H1 (cell line): ENCODE data around the gene TTC13. TPM values are rescaled to one million over a fixed set of nuclear protein-coding genes. Genes with fewer than 3 reads are reported as not detected.

ENCODE experiments used
- CTCF ChIA-PET: fragments of 300-600 bp; sonication (Branson Sonifier 250); formaldehyde crosslinking; loops from one replicate; lab custom pipeline; 2021; ENCODE audit not compliant: partially characterized antibody; lab: Charles Lee
- POLR2A ChIA-PET: fragments of 300-600 bp; sonication (Branson Sonifier 250); formaldehyde crosslinking; loops from one replicate; lab custom pipeline; 2021; ENCODE audit warnings: inconsistent platforms; ENCODE audit not compliant: partially characterized antibody; lab: Charles Lee
- DNase-seq, 2 experiments: peaks; one replicate each; pipeline versions ENCODE4 v3.0.0 to v3.0.0-alpha.2; 2010 to 2022; ENCODE audit warnings: low spot score in 2 of 2, low read depth in 1 of 2, mixed read lengths in 1 of 2
- FAIRE-seq: peaks from 2 replicates; lab custom pipeline; 2011; peaks lifted over from hg19 to GRCh38; lab: Jason Lieb, UNC
- H2AFZ ChIP-seq: 2 replicates; pipeline ENCODE4 v1.8.1; 2012; ENCODE audit warnings: low read length, inconsistent platforms
- H2AK5ac ChIP-seq: 2 replicates; pipeline ENCODE4 v1.6.1; 2013; ENCODE audit warnings: low read depth, low read length
- H2BK120ac ChIP-seq: replicated peaks from 2 replicates; pipeline ENCODE3; 2013; ENCODE audit warnings: low read depth, low read length, inconsistent platforms
- H2BK12ac ChIP-seq: 2 replicates; pipeline ENCODE4 v1.6.1; 2013; ENCODE audit warnings: low read depth, low read length
- H2BK15ac ChIP-seq: 2 replicates; pipeline ENCODE4 v1.6.1; 2013; ENCODE audit warnings: low read length
- H2BK20ac ChIP-seq: 2 replicates; pipeline ENCODE4 v1.6.1; 2013; ENCODE audit warnings: low read length
- H2BK5ac ChIP-seq: 2 replicates; pipeline ENCODE4 v1.6.1; 2013; ENCODE audit warnings: low read depth, low read length
- H3K14ac ChIP-seq: 2 replicates; pipeline ENCODE4 v1.6.1; 2013; ENCODE audit warnings: inconsistent platforms; ENCODE audit not compliant: insufficient read length
- H3K18ac ChIP-seq: 2 replicates; pipeline ENCODE4 v1.6.1; 2013; ENCODE audit warnings: low read length; ENCODE audit errors: extremely low read depth
- H3K23ac ChIP-seq: 2 replicates; pipeline ENCODE4 v1.6.1; 2013; ENCODE audit warnings: inconsistent platforms; ENCODE audit not compliant: insufficient read length
- H3K23me2 ChIP-seq: 2 replicates; pipeline ENCODE4 v1.6.1; 2013; ENCODE audit warnings: low read depth, low read length
- H3K27ac ChIP-seq: 2 replicates; pipeline ENCODE4 v1.6.1; 2011; ENCODE audit warnings: low read depth, low read length, inconsistent platforms
- H3K27me3 ChIP-seq, 4 experiments: replicated peaks in 1 of 4; 1 replicate in 1 of 4; 2 replicates in 3 of 4; pipeline versions ENCODE4 v1.6.1 to v1.8.1; 2011 to 2013; ENCODE audit warnings: low read length in 3 of 4, mild to moderate bottlenecking in 3 of 4, inconsistent platforms in 2 of 4, mixed read lengths in 2 of 4, moderate library complexity in 1 of 4; ENCODE audit not compliant: control insufficient read depth in 3 of 4, insufficient read depth in 3 of 4; ENCODE audit errors: extremely low read depth in 1 of 4
- H3K36me3 ChIP-seq, 4 experiments: 2 replicates each; pipeline versions ENCODE4 v1.6.1 to v1.8.1; 2011 to 2013; ENCODE audit warnings: mild to moderate bottlenecking in 4 of 4, low read length in 3 of 4, moderate library complexity in 2 of 4, control low read depth in 1 of 4, inconsistent platforms in 1 of 4; ENCODE audit not compliant: insufficient read depth in 4 of 4, control insufficient read depth in 2 of 4
- H3K4ac ChIP-seq: replicated peaks from 2 replicates; pipeline ENCODE3; 2013; ENCODE audit warnings: low read length, low read depth, mixed read lengths, inconsistent platforms; ENCODE audit not compliant: insufficient read length
- H3K4me1 ChIP-seq, 4 experiments: replicated peaks in 1 of 4; 1 replicate in 1 of 4; 2 replicates in 3 of 4; pipeline versions ENCODE4 v1.6.1 to v1.8.1; 2011 to 2013; ENCODE audit warnings: low read length in 3 of 4, inconsistent platforms in 2 of 4, mixed read lengths in 1 of 4; ENCODE audit not compliant: insufficient read depth in 4 of 4, control insufficient read depth in 3 of 4
- H3K4me2 ChIP-seq, 2 experiments: 2 replicates each; pipeline versions ENCODE4 v1.6.1 to v1.8.1; 2011 to 2013; ENCODE audit warnings: low read depth in 2 of 2, low read length in 2 of 2, control low read depth in 1 of 2, inconsistent platforms in 1 of 2, mild to moderate bottlenecking in 1 of 2; ENCODE audit not compliant: insufficient read depth in 1 of 2
- H3K4me3 ChIP-seq, 4 experiments: fragments of 200-600, 300-600 bp in 1 of 4; sonication (generic), shearing (Covaris generic), sonication (Bioruptor Twin) in 1 of 4; 2 replicates each; pipeline versions ENCODE4 v1.5.1 to v1.8.1; 2011 to 2016; ENCODE audit warnings: low read length in 4 of 4, low read depth in 3 of 4, control low read depth in 2 of 4, inconsistent platforms in 2 of 4, mild to moderate bottlenecking in 2 of 4, mixed read lengths in 1 of 4, moderate library complexity in 1 of 4; ENCODE audit not compliant: insufficient read depth in 2 of 4; ENCODE audit errors: extremely low read depth in 1 of 4
- H3K56ac ChIP-seq: replicated peaks from 2 replicates; pipeline ENCODE3; 2013; ENCODE audit warnings: low read depth, mild to moderate bottlenecking, mixed read lengths, low read length, inconsistent platforms; ENCODE audit not compliant: insufficient read length
- H3K79me1 ChIP-seq: 2 replicates; pipeline ENCODE4 v1.6.1; 2013; ENCODE audit warnings: low read depth, low read length, control low read depth
- H3K79me2 ChIP-seq, 2 experiments: 2 replicates each; pipeline versions ENCODE4 v1.6.1 to v1.8.1; 2012 to 2013; ENCODE audit warnings: low read length in 2 of 2, mild to moderate bottlenecking in 2 of 2, inconsistent platforms in 1 of 2; ENCODE audit not compliant: insufficient read depth in 2 of 2, control insufficient read depth in 1 of 2
- H3K9ac ChIP-seq, 4 experiments: replicated peaks in 1 of 4; 1 replicate in 1 of 4; 2 replicates in 3 of 4; pipeline versions ENCODE4 v1.6.1 to v1.8.1; 2011 to 2013; ENCODE audit warnings: low read depth in 3 of 4, low read length in 3 of 4, control low read depth in 2 of 4, mild to moderate bottlenecking in 2 of 4, moderate library complexity in 2 of 4, inconsistent platforms in 1 of 4; ENCODE audit errors: extremely low read depth in 1 of 4
- H3K9me3 ChIP-seq, 2 experiments: 2 replicates each; pipeline versions ENCODE4 v1.6.1 to v1.8.1; 2012 to 2013; ENCODE audit warnings: mild to moderate bottlenecking in 2 of 2, moderate library complexity in 2 of 2, control low read depth in 1 of 2, inconsistent platforms in 1 of 2, low read depth in 1 of 2, low read length in 1 of 2, mixed read lengths in 1 of 2; ENCODE audit not compliant: insufficient read depth in 2 of 2
- H4K20me1 ChIP-seq, 2 experiments: replicated peaks in 1 of 2; 2 replicates each; pipeline versions ENCODE3 to v1.8.1; 2011 to 2013; ENCODE audit warnings: inconsistent platforms in 2 of 2, low read length in 2 of 2, mild to moderate bottlenecking in 1 of 2; ENCODE audit not compliant: insufficient read depth in 2 of 2, control insufficient read depth in 1 of 2
- H4K5ac ChIP-seq: 2 replicates; pipeline ENCODE4 v1.6.1; 2013; ENCODE audit warnings: low read length, low read depth, mixed read lengths, inconsistent platforms; ENCODE audit not compliant: insufficient read length
- H4K8ac ChIP-seq: 2 replicates; pipeline ENCODE4 v1.8.0; 2013; ENCODE audit warnings: mild to moderate bottlenecking, moderate library complexity, low read length, inconsistent platforms; ENCODE audit not compliant: insufficient read depth; ENCODE audit errors: extremely low read depth
- H4K91ac ChIP-seq: replicated peaks from 2 replicates; pipeline ENCODE3; 2013; ENCODE audit warnings: low read length, mixed read lengths, inconsistent platforms; ENCODE audit not compliant: insufficient read length
- HDAC2 ChIP-seq, 2 experiments: fragments of 300-600 bp in 1 of 2; sonication (generic) in 1 of 2; IDR thresholded peaks; 2 replicates each; pipeline ENCODE4 v1.6.1; 2011 to 2012; ENCODE audit warnings: low read depth in 2 of 2, low read length in 2 of 2, mild to moderate bottlenecking in 2 of 2, moderate library complexity in 2 of 2, borderline replicate concordance in 1 of 2, inconsistent platforms in 1 of 2
- SP4 ChIP-seq: IDR thresholded peaks from 2 replicates; pipeline ENCODE4 v1.6.1; 2012; ENCODE audit warnings: low read length, inconsistent platforms
- SRF ChIP-seq: IDR thresholded peaks from 2 replicates; pipeline ENCODE4 v1.6.1; 2011; ENCODE audit warnings: mild to moderate bottlenecking, low read depth, low read length, moderate library complexity
- WGBS, 2 experiments: shearing (Covaris generic) in 1 of 2; methylation state at CpG; one replicate each; pipeline versions ENCODE4 v1.1.6 to v1.1.7; 2013 to 2015; ENCODE audit warnings: low lambda C conversion rate in 2 of 2, mixed read lengths in 2 of 2, inconsistent platforms in 1 of 2, low coverage in 1 of 2, missing lambda C conversion rate in 1 of 2; ENCODE audit not compliant: insufficient replicate concordance in 2 of 2, insufficient coverage in 1 of 2, insufficient read length in 1 of 2; ENCODE audit errors: extremely low coverage in 1 of 2, missing lambda C conversion rate in 1 of 2; 5-methylcytosine and 5-hydroxymethylcytosine counted together
- polyA plus RNA-seq, 7 experiments: library from polyadenylated mRNA; depleted of rRNA in 3 of 7; stranded (reverse) in 5 of 7; unstranded in 2 of 7; fragments of >200 nt in 5 of 7; fragments of 200-250 nt in 2 of 7; gene quantifications; 1 replicate in 5 of 7; 2 replicates in 1 of 7; 4 replicates in 1 of 7; pipeline versions ENCODE4 v1.2.1 to v1.2.3, GENCODE V29; 2011 to 2013; ENCODE audit warnings: missing spikeins in 2 of 7, mixed read lengths in 2 of 7
- total RNA-seq: library from RNA; stranded (reverse); fragmentation: NEBNext Ultra II Directional; extraction: Animal tissue kit (Norgen Biotek cat#: 25700); gene quantifications from 2 replicates; pipeline ENCODE4 v1.2.1, GENCODE V29; 2021

Gene TTC13
- total and polyA plus RNA-seq, 2 of the 8 experiments (the other 6 are each of a cell fraction or from before 2014, with no cell fraction given), result 3.1 to 7.1 TPM

DNA sequence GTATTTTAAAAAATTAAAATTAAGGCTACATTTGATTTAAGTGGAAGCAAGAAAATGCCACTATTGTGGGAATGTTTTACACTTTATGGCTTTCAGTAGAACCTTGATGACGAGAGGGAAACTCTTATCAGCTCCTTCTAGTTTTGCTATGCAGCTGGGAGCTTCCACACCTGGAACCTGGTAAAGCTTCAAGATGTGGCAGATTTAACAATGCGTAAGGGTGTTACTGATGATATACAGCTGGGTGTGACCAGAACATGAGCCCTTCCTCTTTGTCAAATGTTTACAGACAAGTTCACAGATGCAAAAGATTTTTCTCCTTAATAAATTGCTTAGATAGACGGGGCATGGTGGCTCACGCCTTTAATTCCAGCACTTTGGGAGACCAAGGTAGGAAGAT is 20.3 kb downstream of the TTC13 start:
- no peak overlapping the region for H4K91ac ChIP-seq
- H3K23me2 ChIP-seq, result no peaks in the 10 kb centered on the region
- no peak overlapping the region for H2BK5ac ChIP-seq
- ChIA-PET CTCF (interaction anchor here (1.4 to 1.7 kb wide), 2 partner anchors 23 to 38 kb away, joined by 3 to 4 read pairs; no protein-coding TSS in a partner anchor), POLR2A (no interaction called here)
- no peak overlapping the region for H3K4ac ChIP-seq
- no peak overlapping the region for H2BK15ac ChIP-seq
- H3K14ac ChIP-seq, result no peak overlapping the region
- H4K8ac ChIP-seq, result no peak overlapping the region
- FAIRE-seq, result no peak
- no peak overlapping the region for H3K4me3 ChIP-seq
- no peak overlapping the region for H2BK20ac ChIP-seq
- H2BK120ac ChIP-seq, result no peak overlapping the region
- H2BK12ac ChIP-seq, result no peak overlapping the region
- H3K9ac ChIP-seq, result no peak overlapping the region
- H3K4me1 ChIP-seq, result no peaks in the 10 kb centered on the region
- no peaks in the 10 kb centered on the region for H3K27me3 ChIP-seq
- DNase-seq, result no peak
- H3K79me2 ChIP-seq, result no peaks in the 10 kb centered on the region
- no peak overlapping the region for H3K27ac ChIP-seq
- no peaks in the 10 kb centered on the region for H3K79me1 ChIP-seq
- H3K56ac ChIP-seq, result no peak overlapping the region
- H3K23ac ChIP-seq, result no peak overlapping the region
- no peak overlapping the region for H2AK5ac ChIP-seq
- WGBS, 2 experiments, result 90% methylated on average over 4 of the region's 4 CpGs; no CpG with 5 or more reads in 1 of the 2 experiments
- no peak overlapping the region for H3K4me2 ChIP-seq
- no peaks in the 10 kb centered on the region; a peak in 1 of 8 replicates for H3K36me3 ChIP-seq
- no peak overlapping the region for H3K18ac ChIP-seq
- no peak overlapping the region for H2AFZ ChIP-seq
- H4K5ac ChIP-seq, result no peak overlapping the region
- H3K9me3 ChIP-seq, result no peaks in the 10 kb centered on the region
- no peaks in the 10 kb centered on the region for H4K20me1 ChIP-seq
- no peak for TF ChIP-seq HDAC2 (IDR thresholded peaks at IDR 0.05; ENCODE audit: borderline replicate concordance in 1 of 2, low read depth in 2 of 2, low read length in 2 of 2)
- TF ChIP-seq SRF, result no peak
- no peak for TF ChIP-seq SP4
